Measurements from ENCODE around the gene MARVELD3.

The MARVELD3 gene

GRCh38 chr16:71659471-71659870, 33.5 kb downstream of the MARVELD3 start:
- no peak for DNase-seq (ENCODE audit: low read depth)
- H3K4me3 ChIP-seq (ENCODE audit: low read depth, low read length), result no peak overlapping the region
- no peak for TF ChIP-seq CTCF (IDR thresholded peaks at IDR 0.05; ENCODE audit: insufficient read depth, low read depth, low read length, missing control alignments)

- DNase-seq (ENCODE audit: low read depth), result no peak
- no peak for TF ChIP-seq CTCF (IDR thresholded peaks at IDR 0.05; ENCODE audit: insufficient read depth, low read depth, low read length, missing control alignments)
- no peak overlapping the region for H3K4me3 ChIP-seq (ENCODE audit: low read depth, low read length)
Observed at GRCh38 chr16:71666264-71666663, 40.3 kb downstream of the MARVELD3 start.

- TF ChIP-seq CTCF (IDR thresholded peaks at IDR 0.05; ENCODE audit: insufficient read depth, low read depth, low read length, missing control alignments), result no peak
- DNase-seq (ENCODE audit: low read depth), result no peak
- no peak overlapping the region for H3K4me3 ChIP-seq (ENCODE audit: low read depth, low read length)
Observed at GRCh38 chr16:71666928-71667707, 41.1 kb downstream of the MARVELD3 start.

- no peak overlapping the region for H3K4me3 ChIP-seq (ENCODE audit: low read depth, low read length)
- TF ChIP-seq CTCF (IDR thresholded peaks at IDR 0.05; ENCODE audit: insufficient read depth, low read depth, low read length, missing control alignments), result no peak
- no peak for DNase-seq (ENCODE audit: low read depth)
Observed at GRCh38 chr16:71669926-71670536, 44.0 kb downstream of the MARVELD3 start.

GRCh38 chr16:71670537-71670936, 44.6 kb downstream of the MARVELD3 start:
- no peak for TF ChIP-seq CTCF (IDR thresholded peaks at IDR 0.05; ENCODE audit: insufficient read depth, low read depth, low read length, missing control alignments)

GRCh38 chr16:71671165-71671564, 45.2 kb downstream of the MARVELD3 start:
- no peak for DNase-seq (ENCODE audit: low read depth)
- no peak overlapping the region for H3K4me3 ChIP-seq (ENCODE audit: low read depth, low read length)
- no peak for TF ChIP-seq CTCF (IDR thresholded peaks at IDR 0.05; ENCODE audit: insufficient read depth, low read depth, low read length, missing control alignments)

More at GRCh38 chr16:71670537-71670936, 44.6 kb downstream of the MARVELD3 start:
- no peak overlapping the region for H3K4me3 ChIP-seq (ENCODE audit: low read depth, low read length)
- no peak for DNase-seq (ENCODE audit: low read depth)

All from GM12865 (cell line).